MM.1S (cell line): ENCODE measurements around the gene PPL.

Experiments
- EZH2 ChIP-seq: fragments of 300-600 bp; sonication (generic); optimal IDR thresholded peaks from 2 replicates; pipeline ENCODE3; 2017; ENCODE audit warnings: low read depth, mild to moderate bottlenecking, antibody characterized with exemption, low read length, mixed read lengths
- TF ChIP-seq, protein P1 (sequence below): fragments of 300-600 bp; sonication (generic); IDR thresholded peaks from 2 replicates; pipeline ENCODE4 v1.5.1; 2016; ENCODE audit warnings: antibody characterized with exemption, low read length, mixed read lengths

DNA sequence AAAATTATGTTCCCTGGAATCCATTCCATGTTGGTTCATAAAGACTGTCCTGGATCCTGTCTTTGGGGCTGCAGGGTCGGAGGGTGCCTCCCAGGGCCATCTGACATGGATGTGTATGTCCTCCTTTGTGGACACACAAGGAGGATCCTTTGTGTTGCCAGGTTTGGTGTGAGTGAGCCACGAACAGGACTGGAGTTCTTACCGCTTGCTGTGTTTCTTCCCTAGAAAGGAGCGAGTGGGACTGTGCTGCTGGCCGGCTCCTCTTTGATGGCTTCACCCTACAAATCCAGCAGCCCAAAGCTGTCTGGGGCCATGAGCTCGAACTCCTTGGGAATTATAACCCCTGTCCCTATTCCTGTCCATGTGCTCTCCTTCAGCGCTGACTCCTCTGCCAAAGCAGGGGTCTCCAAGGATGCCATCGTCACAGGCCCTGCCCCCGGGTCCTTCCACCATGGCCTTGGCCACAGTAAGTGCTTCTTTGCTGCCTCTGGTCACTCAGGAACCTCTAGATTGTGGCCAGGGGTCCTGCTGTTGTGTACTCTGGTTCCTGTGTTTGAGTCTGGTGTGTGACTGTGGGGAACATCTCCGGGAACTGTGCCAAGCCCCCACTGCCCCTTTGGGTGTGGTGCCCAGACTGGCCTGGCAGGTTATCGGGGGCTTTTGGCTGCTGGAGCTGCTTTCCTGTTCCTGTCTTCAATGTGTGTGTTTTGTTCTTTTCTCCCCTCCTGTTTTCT, 60.1 kb downstream of the PPL start:
- TF ChIP-seq, protein P1, sequence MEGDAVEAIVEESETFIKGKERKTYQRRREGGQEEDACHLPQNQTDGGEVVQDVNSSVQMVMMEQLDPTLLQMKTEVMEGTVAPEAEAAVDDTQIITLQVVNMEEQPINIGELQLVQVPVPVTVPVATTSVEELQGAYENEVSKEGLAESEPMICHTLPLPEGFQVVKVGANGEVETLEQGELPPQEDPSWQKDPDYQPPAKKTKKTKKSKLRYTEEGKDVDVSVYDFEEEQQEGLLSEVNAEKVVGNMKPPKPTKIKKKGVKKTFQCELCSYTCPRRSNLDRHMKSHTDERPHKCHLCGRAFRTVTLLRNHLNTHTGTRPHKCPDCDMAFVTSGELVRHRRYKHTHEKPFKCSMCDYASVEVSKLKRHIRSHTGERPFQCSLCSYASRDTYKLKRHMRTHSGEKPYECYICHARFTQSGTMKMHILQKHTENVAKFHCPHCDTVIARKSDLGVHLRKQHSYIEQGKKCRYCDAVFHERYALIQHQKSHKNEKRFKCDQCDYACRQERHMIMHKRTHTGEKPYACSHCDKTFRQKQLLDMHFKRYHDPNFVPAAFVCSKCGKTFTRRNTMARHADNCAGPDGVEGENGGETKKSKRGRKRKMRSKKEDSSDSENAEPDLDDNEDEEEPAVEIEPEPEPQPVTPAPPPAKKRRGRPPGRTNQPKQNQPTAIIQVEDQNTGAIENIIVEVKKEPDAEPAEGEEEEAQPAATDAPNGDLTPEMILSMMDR = no peak
- no peak for TF ChIP-seq EZH2
